ENCODE results near the gene PTPRG.
A peak's percentile ranks its signal among the peaks of the same experiment; 100 is the strongest.

DNA sequence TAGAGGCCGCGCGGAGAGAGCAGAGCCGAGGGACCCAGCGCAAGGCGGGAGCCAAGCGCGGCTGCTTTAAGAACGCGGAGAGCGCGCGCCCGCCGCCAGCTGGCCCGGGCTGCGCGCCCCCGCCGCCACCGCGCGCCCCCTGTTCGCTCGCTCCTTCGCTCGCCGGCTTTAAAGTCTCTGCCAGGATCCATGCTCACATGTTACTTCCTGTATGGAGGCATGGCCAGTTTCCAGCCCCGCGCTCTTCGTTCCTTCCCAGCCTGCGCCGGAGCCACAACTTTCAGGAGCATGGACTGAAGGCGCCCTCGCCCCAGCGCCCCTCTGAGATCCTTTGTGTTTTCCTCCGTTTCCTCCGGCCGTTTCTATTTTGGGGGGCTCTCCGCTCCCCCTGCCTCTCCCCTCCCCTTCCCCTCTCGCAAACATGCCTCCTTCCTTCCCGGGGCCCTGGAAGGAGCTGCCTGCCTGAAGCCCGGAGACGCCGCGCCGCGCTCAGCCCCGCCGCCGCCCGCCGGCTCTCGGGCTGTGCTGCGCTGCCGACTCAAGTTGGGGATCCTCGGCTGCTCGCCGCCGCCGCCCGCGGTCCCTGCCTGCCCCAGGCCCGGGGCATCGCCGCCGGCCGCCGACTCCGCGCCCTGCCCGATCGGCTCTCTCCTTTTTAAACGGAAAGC, at the start of gene PTPRG:
- TF ChIP-seq, protein P1, sequence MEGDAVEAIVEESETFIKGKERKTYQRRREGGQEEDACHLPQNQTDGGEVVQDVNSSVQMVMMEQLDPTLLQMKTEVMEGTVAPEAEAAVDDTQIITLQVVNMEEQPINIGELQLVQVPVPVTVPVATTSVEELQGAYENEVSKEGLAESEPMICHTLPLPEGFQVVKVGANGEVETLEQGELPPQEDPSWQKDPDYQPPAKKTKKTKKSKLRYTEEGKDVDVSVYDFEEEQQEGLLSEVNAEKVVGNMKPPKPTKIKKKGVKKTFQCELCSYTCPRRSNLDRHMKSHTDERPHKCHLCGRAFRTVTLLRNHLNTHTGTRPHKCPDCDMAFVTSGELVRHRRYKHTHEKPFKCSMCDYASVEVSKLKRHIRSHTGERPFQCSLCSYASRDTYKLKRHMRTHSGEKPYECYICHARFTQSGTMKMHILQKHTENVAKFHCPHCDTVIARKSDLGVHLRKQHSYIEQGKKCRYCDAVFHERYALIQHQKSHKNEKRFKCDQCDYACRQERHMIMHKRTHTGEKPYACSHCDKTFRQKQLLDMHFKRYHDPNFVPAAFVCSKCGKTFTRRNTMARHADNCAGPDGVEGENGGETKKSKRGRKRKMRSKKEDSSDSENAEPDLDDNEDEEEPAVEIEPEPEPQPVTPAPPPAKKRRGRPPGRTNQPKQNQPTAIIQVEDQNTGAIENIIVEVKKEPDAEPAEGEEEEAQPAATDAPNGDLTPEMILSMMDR (CRISPR knock-in tag; IDR thresholded peaks at IDR 0.05), result no peak; the same call in 1 of the 2 replicates
- no peak for TF ChIP-seq ZNF674 (CRISPR knock-in tag; IDR thresholded peaks at IDR 0.05; ENCODE audit: low read depth)
- TF ChIP-seq, protein P2, sequence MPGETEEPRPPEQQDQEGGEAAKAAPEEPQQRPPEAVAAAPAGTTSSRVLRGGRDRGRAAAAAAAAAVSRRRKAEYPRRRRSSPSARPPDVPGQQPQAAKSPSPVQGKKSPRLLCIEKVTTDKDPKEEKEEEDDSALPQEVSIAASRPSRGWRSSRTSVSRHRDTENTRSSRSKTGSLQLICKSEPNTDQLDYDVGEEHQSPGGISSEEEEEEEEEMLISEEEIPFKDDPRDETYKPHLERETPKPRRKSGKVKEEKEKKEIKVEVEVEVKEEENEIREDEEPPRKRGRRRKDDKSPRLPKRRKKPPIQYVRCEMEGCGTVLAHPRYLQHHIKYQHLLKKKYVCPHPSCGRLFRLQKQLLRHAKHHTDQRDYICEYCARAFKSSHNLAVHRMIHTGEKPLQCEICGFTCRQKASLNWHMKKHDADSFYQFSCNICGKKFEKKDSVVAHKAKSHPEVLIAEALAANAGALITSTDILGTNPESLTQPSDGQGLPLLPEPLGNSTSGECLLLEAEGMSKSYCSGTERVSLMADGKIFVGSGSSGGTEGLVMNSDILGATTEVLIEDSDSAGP (CRISPR knock-in tag; IDR thresholded peaks at IDR 0.05; ENCODE audit: borderline replicate concordance), result peak; percentile 99
- TF ChIP-seq, protein P3, sequence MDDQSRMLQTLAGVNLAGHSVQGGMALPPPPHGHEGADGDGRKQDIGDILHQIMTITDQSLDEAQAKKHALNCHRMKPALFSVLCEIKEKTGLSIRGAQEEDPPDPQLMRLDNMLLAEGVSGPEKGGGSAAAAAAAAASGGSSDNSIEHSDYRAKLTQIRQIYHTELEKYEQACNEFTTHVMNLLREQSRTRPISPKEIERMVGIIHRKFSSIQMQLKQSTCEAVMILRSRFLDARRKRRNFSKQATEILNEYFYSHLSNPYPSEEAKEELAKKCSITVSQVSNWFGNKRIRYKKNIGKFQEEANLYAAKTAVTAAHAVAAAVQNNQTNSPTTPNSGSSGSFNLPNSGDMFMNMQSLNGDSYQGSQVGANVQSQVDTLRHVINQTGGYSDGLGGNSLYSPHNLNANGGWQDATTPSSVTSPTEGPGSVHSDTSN (CRISPR knock-in tag; IDR thresholded peaks at IDR 0.05; ENCODE audit: borderline replicate concordance), result no peak
- no peak for TF ChIP-seq YEATS4 (CRISPR knock-in tag; IDR thresholded peaks at IDR 0.05; ENCODE audit: borderline replicate concordance)
- TF ChIP-seq SIN3A (IDR thresholded peaks at IDR 0.05; ENCODE audit: borderline replicate concordance, low read depth, low read length), result no peak; the same call in 1 of the 2 replicates
- no peak for TF ChIP-seq NR3C1 (CRISPR knock-in tag; IDR thresholded peaks at IDR 0.05)

Data from HepG2 (cell line).